H1 (cell line): ENCODE measurements around the gene PRDM15. TPM values are rescaled to one million over a fixed set of nuclear protein-coding genes. Genes with fewer than 3 reads are reported as not detected.

ENCODE experiments used
- CTCF ChIA-PET: fragments of 300-600 bp; sonication (Branson Sonifier 250); formaldehyde crosslinking; loops from one replicate; lab custom pipeline; 2021; ENCODE audit not compliant: partially characterized antibody; lab: Charles Lee
- POLR2A ChIA-PET: fragments of 300-600 bp; sonication (Branson Sonifier 250); formaldehyde crosslinking; loops from one replicate; lab custom pipeline; 2021; ENCODE audit warnings: inconsistent platforms; ENCODE audit not compliant: partially characterized antibody; lab: Charles Lee
- DNase-seq, 2 experiments: peaks; one replicate each; pipeline versions ENCODE4 v3.0.0 to v3.0.0-alpha.2; 2010 to 2022; ENCODE audit warnings: low spot score in 2 of 2, low read depth in 1 of 2, mixed read lengths in 1 of 2
- FAIRE-seq: peaks from 2 replicates; lab custom pipeline; 2011; peaks lifted over from hg19 to GRCh38; lab: Jason Lieb, UNC
- H2AFZ ChIP-seq: 2 replicates; pipeline ENCODE4 v1.8.1; 2012; ENCODE audit warnings: low read length, inconsistent platforms
- H2AK5ac ChIP-seq: 2 replicates; pipeline ENCODE4 v1.6.1; 2013; ENCODE audit warnings: low read depth, low read length
- H2BK120ac ChIP-seq: replicated peaks from 2 replicates; pipeline ENCODE3; 2013; ENCODE audit warnings: low read depth, low read length, inconsistent platforms
- H2BK12ac ChIP-seq: 2 replicates; pipeline ENCODE4 v1.6.1; 2013; ENCODE audit warnings: low read depth, low read length
- H2BK15ac ChIP-seq: 2 replicates; pipeline ENCODE4 v1.6.1; 2013; ENCODE audit warnings: low read length
- H2BK20ac ChIP-seq: 2 replicates; pipeline ENCODE4 v1.6.1; 2013; ENCODE audit warnings: low read length
- H2BK5ac ChIP-seq: 2 replicates; pipeline ENCODE4 v1.6.1; 2013; ENCODE audit warnings: low read depth, low read length
- H3K14ac ChIP-seq: 2 replicates; pipeline ENCODE4 v1.6.1; 2013; ENCODE audit warnings: inconsistent platforms; ENCODE audit not compliant: insufficient read length
- H3K18ac ChIP-seq: 2 replicates; pipeline ENCODE4 v1.6.1; 2013; ENCODE audit warnings: low read length; ENCODE audit errors: extremely low read depth
- H3K23ac ChIP-seq: 2 replicates; pipeline ENCODE4 v1.6.1; 2013; ENCODE audit warnings: inconsistent platforms; ENCODE audit not compliant: insufficient read length
- H3K23me2 ChIP-seq: 2 replicates; pipeline ENCODE4 v1.6.1; 2013; ENCODE audit warnings: low read depth, low read length
- H3K27ac ChIP-seq: 2 replicates; pipeline ENCODE4 v1.6.1; 2011; ENCODE audit warnings: low read depth, low read length, inconsistent platforms
- H3K27me3 ChIP-seq, 4 experiments: replicated peaks in 1 of 4; 1 replicate in 1 of 4; 2 replicates in 3 of 4; pipeline versions ENCODE4 v1.6.1 to v1.8.1; 2011 to 2013; ENCODE audit warnings: low read length in 3 of 4, mild to moderate bottlenecking in 3 of 4, inconsistent platforms in 2 of 4, mixed read lengths in 2 of 4, moderate library complexity in 1 of 4; ENCODE audit not compliant: control insufficient read depth in 3 of 4, insufficient read depth in 3 of 4; ENCODE audit errors: extremely low read depth in 1 of 4
- H3K36me3 ChIP-seq, 4 experiments: 2 replicates each; pipeline versions ENCODE4 v1.6.1 to v1.8.1; 2011 to 2013; ENCODE audit warnings: mild to moderate bottlenecking in 4 of 4, low read length in 3 of 4, moderate library complexity in 2 of 4, control low read depth in 1 of 4, inconsistent platforms in 1 of 4; ENCODE audit not compliant: insufficient read depth in 4 of 4, control insufficient read depth in 2 of 4
- H3K4ac ChIP-seq: replicated peaks from 2 replicates; pipeline ENCODE3; 2013; ENCODE audit warnings: low read length, low read depth, mixed read lengths, inconsistent platforms; ENCODE audit not compliant: insufficient read length
- H3K4me1 ChIP-seq, 4 experiments: replicated peaks in 1 of 4; 1 replicate in 1 of 4; 2 replicates in 3 of 4; pipeline versions ENCODE4 v1.6.1 to v1.8.1; 2011 to 2013; ENCODE audit warnings: low read length in 3 of 4, inconsistent platforms in 2 of 4, mixed read lengths in 1 of 4; ENCODE audit not compliant: insufficient read depth in 4 of 4, control insufficient read depth in 3 of 4
- H3K4me2 ChIP-seq, 2 experiments: 2 replicates each; pipeline versions ENCODE4 v1.6.1 to v1.8.1; 2011 to 2013; ENCODE audit warnings: low read depth in 2 of 2, low read length in 2 of 2, control low read depth in 1 of 2, inconsistent platforms in 1 of 2, mild to moderate bottlenecking in 1 of 2; ENCODE audit not compliant: insufficient read depth in 1 of 2
- H3K4me3 ChIP-seq, 4 experiments: fragments of 200-600, 300-600 bp in 1 of 4; sonication (generic), shearing (Covaris generic), sonication (Bioruptor Twin) in 1 of 4; 2 replicates each; pipeline versions ENCODE4 v1.5.1 to v1.8.1; 2011 to 2016; ENCODE audit warnings: low read length in 4 of 4, low read depth in 3 of 4, control low read depth in 2 of 4, inconsistent platforms in 2 of 4, mild to moderate bottlenecking in 2 of 4, mixed read lengths in 1 of 4, moderate library complexity in 1 of 4; ENCODE audit not compliant: insufficient read depth in 2 of 4; ENCODE audit errors: extremely low read depth in 1 of 4
- H3K56ac ChIP-seq: replicated peaks from 2 replicates; pipeline ENCODE3; 2013; ENCODE audit warnings: low read depth, mild to moderate bottlenecking, mixed read lengths, low read length, inconsistent platforms; ENCODE audit not compliant: insufficient read length
- H3K79me1 ChIP-seq: 2 replicates; pipeline ENCODE4 v1.6.1; 2013; ENCODE audit warnings: low read depth, low read length, control low read depth
- H3K79me2 ChIP-seq, 2 experiments: 2 replicates each; pipeline versions ENCODE4 v1.6.1 to v1.8.1; 2012 to 2013; ENCODE audit warnings: low read length in 2 of 2, mild to moderate bottlenecking in 2 of 2, inconsistent platforms in 1 of 2; ENCODE audit not compliant: insufficient read depth in 2 of 2, control insufficient read depth in 1 of 2
- H3K9ac ChIP-seq, 4 experiments: replicated peaks in 1 of 4; 1 replicate in 1 of 4; 2 replicates in 3 of 4; pipeline versions ENCODE4 v1.6.1 to v1.8.1; 2011 to 2013; ENCODE audit warnings: low read depth in 3 of 4, low read length in 3 of 4, control low read depth in 2 of 4, mild to moderate bottlenecking in 2 of 4, moderate library complexity in 2 of 4, inconsistent platforms in 1 of 4; ENCODE audit errors: extremely low read depth in 1 of 4
- H3K9me3 ChIP-seq, 2 experiments: 2 replicates each; pipeline versions ENCODE4 v1.6.1 to v1.8.1; 2012 to 2013; ENCODE audit warnings: mild to moderate bottlenecking in 2 of 2, moderate library complexity in 2 of 2, control low read depth in 1 of 2, inconsistent platforms in 1 of 2, low read depth in 1 of 2, low read length in 1 of 2, mixed read lengths in 1 of 2; ENCODE audit not compliant: insufficient read depth in 2 of 2
- H4K20me1 ChIP-seq, 2 experiments: replicated peaks in 1 of 2; 2 replicates each; pipeline versions ENCODE3 to v1.8.1; 2011 to 2013; ENCODE audit warnings: inconsistent platforms in 2 of 2, low read length in 2 of 2, mild to moderate bottlenecking in 1 of 2; ENCODE audit not compliant: insufficient read depth in 2 of 2, control insufficient read depth in 1 of 2
- H4K5ac ChIP-seq: 2 replicates; pipeline ENCODE4 v1.6.1; 2013; ENCODE audit warnings: low read length, low read depth, mixed read lengths, inconsistent platforms; ENCODE audit not compliant: insufficient read length
- H4K8ac ChIP-seq: 2 replicates; pipeline ENCODE4 v1.8.0; 2013; ENCODE audit warnings: mild to moderate bottlenecking, moderate library complexity, low read length, inconsistent platforms; ENCODE audit not compliant: insufficient read depth; ENCODE audit errors: extremely low read depth
- H4K91ac ChIP-seq: replicated peaks from 2 replicates; pipeline ENCODE3; 2013; ENCODE audit warnings: low read length, mixed read lengths, inconsistent platforms; ENCODE audit not compliant: insufficient read length
- NRF1 ChIP-seq: IDR thresholded peaks from 2 replicates; pipeline ENCODE4 v1.6.1; 2011; ENCODE audit warnings: mild to moderate bottlenecking, low read depth, low read length, improper control_type of control experiment
- POLR2AphosphoS5 ChIP-seq: IDR thresholded peaks from 2 replicates; pipeline ENCODE4 v1.6.1; 2011; ENCODE audit warnings: low read depth, low read length
- whole genome bisulfite sequencing, 2 experiments: shearing (Covaris generic) in 1 of 2; methylation state at CpG; one replicate each; pipeline versions ENCODE4 v1.1.6 to v1.1.7; 2013 to 2015; ENCODE audit warnings: low lambda C conversion rate in 2 of 2, mixed read lengths in 2 of 2, inconsistent platforms in 1 of 2, low coverage in 1 of 2, missing lambda C conversion rate in 1 of 2; ENCODE audit not compliant: insufficient replicate concordance in 2 of 2, insufficient coverage in 1 of 2, insufficient read length in 1 of 2; ENCODE audit errors: extremely low coverage in 1 of 2, missing lambda C conversion rate in 1 of 2; 5-methylcytosine and 5-hydroxymethylcytosine counted together
- polyA plus RNA-seq, 7 experiments: library from polyadenylated mRNA; depleted of rRNA in 3 of 7; stranded (reverse) in 5 of 7; unstranded in 2 of 7; fragments of >200 nt in 5 of 7; fragments of 200-250 nt in 2 of 7; gene quantifications; 1 replicate in 5 of 7; 2 replicates in 1 of 7; 4 replicates in 1 of 7; pipeline versions ENCODE4 v1.2.1 to v1.2.3, GENCODE V29; 2011 to 2013; ENCODE audit warnings: missing spikeins in 2 of 7, mixed read lengths in 2 of 7
- total RNA-seq: library from RNA; stranded (reverse); fragmentation: NEBNext Ultra II Directional; extraction: Animal tissue kit (Norgen Biotek cat#: 25700); gene quantifications from 2 replicates; pipeline ENCODE4 v1.2.1, GENCODE V29; 2021

Gene PRDM15
- total and polyA plus RNA-seq, 2 of the 8 experiments (the other 6 are each of a cell fraction or from before 2014, with no cell fraction given), result 9.7 to 10.5 TPM

DNA sequence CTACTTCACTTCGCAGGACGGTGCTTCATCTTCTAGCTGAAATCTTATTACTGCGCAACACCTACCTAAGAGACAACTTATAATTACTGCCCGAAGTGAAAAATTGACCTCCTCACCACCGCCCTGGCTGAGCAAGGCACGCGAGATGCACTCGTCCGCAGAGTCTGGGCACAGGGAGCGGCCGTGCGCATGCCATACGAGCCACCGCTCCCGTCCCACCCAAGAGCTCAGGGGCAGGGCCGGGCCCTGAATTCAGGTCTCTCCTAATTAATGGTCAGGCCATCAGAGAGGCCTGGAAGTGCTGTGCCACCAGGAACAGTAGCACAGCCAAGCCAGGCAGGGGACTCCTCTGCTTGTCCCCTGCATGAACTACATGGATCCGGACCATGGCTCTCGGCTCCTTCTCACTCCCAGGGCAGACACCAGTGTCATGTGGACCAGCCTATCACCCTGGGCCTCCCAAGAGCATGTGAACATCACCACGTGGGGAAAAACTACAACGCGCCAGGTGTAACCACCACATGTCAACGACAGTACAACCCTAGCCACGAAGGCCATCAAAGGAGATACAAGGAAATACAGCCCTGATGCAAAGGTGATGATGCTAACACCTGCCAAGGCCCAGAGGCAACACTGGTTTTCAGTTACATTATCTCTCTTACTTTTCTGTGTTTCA, 123.7 kb downstream of the PRDM15 start:
- peaks cover 0 to 20% of the 10 kb centered on the region in 2 experiments; a peak in 3 of 4 replicates for H3K79me2 ChIP-seq
- no peak overlapping the region for H3K56ac ChIP-seq
- H3K9me3 ChIP-seq, result no peaks in the 10 kb centered on the region
- H3K23me2 ChIP-seq, result no peaks in the 10 kb centered on the region
- H4K8ac ChIP-seq, result peak overlapping the region; percentile 5; the same call in 1 of the 2 replicates
- no peak overlapping the region for H3K9ac ChIP-seq
- no peak overlapping the region for H2BK20ac ChIP-seq
- no peak overlapping the region for H3K4ac ChIP-seq
- no peak overlapping the region for H2BK120ac ChIP-seq
- H3K27ac ChIP-seq, result no peak overlapping the region
- H4K5ac ChIP-seq, result no peak overlapping the region
- H3K4me3 ChIP-seq, result no peak overlapping the region
- H3K27me3 ChIP-seq, result peaks cover 0 to 6% (median 2%) of the 10 kb centered on the region in 4 experiments; a peak in 3 of 7 replicates
- 0 out of 2 replicates have a peak overlapping the region, but pooled peaks have one; percentile 52 for H2BK5ac ChIP-seq
- peaks cover 12 to 46% (median 28%) of the 10 kb centered on the region in 4 experiments for H3K4me1 ChIP-seq
- DNase-seq (no peak), FAIRE-seq (no peak)
- no peak overlapping the region; the same call in 1 of the 2 replicates for H3K18ac ChIP-seq
- peak overlapping the region; percentile 50; the same call in 1 of the 2 replicates for H2BK12ac ChIP-seq
- peaks cover 3% of the 10 kb centered on the region; the same call in 1 of the 2 replicates for H3K79me1 ChIP-seq
- 91% methylated on average over 23 of the region's 23 CpGs; no CpG with 5 or more reads in 1 of the 2 experiments for WGBS, 2 experiments
- peak overlapping the region; percentile 72; the same call in 1 of the 2 replicates for H2AK5ac ChIP-seq
- peaks cover 0 to 3% (median 0%) of the 10 kb centered on the region in 4 experiments; a peak in 2 of 8 replicates for H3K36me3 ChIP-seq
- no peak overlapping the region for H3K4me2 ChIP-seq
- no peak overlapping the region for H3K23ac ChIP-seq
- CTCF ChIA-PET, result interaction anchor here (0.9 to 13.4 kb wide), 11 partner anchors 8 to 144 kb away, joined by 3 to 118 read pairs (median 8); no protein-coding TSS in a partner anchor
- H3K14ac ChIP-seq, result no peak overlapping the region
- no peak overlapping the region for H2AFZ ChIP-seq
- H4K91ac ChIP-seq, result peak overlapping the region; percentile 40
- POLR2A ChIA-PET, result interaction anchor here (1.0 to 1.5 kb wide), 2 partner anchors 9 to 11 kb away, joined by 4 read pairs; no protein-coding TSS in a partner anchor
- no peak overlapping the region for H2BK15ac ChIP-seq
- TF ChIP-seq NRF1 (no peak), POLR2AphosphoS5 (no peak)
- H4K20me1 ChIP-seq, result peaks cover 6 to 15% of the 10 kb centered on the region in 2 experiments
